ENCODE measurements around the gene ADISSP. TPM values are rescaled to one million over a fixed set of nuclear protein-coding genes. Genes with fewer than 3 reads are reported as not detected.
"Not testable (repeated sequence)": the region's sequence is repeated elsewhere in the genome, so short reads cannot be mapped to it uniquely, and the experiment has no call there.

Gene ADISSP
- total RNA-seq, 2 donors from 2014 or later, result 40.7 to 66.0 TPM

DNA sequence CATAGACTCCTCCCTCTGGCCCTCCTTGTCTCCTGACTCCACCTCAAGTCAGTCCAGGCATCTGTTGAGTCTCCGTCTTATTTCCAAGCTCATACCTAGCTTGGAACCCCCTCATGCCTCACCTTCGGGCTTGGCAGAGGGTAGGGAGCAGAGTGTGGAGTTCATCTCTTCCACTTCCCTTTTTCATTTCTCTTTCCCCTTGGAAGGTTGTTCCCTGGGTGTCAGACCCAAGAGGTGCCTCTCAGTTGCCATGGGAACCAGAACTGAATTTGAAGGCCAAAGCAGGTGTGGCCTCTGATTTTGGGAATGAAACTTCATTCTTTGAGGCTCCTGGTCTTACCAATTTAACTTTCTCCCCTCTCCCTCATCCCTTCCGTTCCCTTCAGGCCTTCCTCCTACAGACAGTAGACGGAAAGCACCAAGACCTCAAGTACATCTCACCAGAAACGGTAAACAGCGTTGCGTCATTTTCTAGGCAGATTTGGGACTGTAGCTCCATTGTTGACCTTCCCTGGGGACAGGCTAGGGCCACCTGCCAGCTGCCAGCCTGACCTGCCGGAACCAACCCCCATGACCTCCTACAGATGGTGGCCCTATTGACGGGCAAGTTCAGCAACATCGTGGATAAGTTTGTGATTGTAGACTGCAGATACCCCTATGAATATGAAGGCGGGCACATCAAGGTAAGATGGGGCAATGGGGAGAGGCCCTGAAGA lies 35.1 kb upstream of the ADISSP start:
- H3K36me3 Mint-ChIP-seq (ENCODE audit: low read depth), result peaks cover 89% of the 10 kb centered on the region

DNA sequence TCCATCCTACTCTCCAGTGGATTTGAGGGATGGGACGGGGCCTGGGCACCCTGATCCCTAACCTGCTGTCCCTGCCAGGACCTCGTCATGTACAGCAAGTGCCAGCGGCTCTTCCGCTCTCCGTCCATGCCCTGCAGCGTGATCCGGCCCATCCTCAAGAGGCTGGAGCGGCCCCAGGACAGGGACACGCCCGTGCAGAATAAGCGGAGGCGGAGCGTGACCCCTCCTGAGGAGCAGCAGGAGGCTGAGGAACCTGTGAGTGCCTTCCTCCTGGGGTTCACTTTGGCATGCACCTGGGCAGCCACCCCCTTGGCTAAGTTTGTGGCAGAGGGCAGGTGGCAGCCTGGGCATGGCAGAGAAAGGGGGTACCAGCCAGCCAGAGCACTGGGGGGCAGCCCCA lies 34.3 kb upstream of the ADISSP start:
- Mint-ChIP-seq H3K4me3 (no peak overlapping the region), H3K27ac (peak overlapping the region; percentile 98), H3K9me3 (no peaks in the 10 kb centered on the region), H3K27me3 (no peaks in the 10 kb centered on the region), H3K36me3 (ENCODE audit: low read depth) (peaks cover 98% of the 10 kb centered on the region), H3K4me1 (peaks cover 37% of the 10 kb centered on the region)
- no peak for ATAC-seq (replicated peaks)

More for the DNA sequence above, 35.1 kb upstream of the ADISSP start:
- ATAC-seq (replicated peaks), result no peak
- Mint-ChIP-seq H3K4me3 (peak overlapping the region; percentile 14), H3K27ac (peak overlapping the region; percentile 98), H3K4me1 (peaks cover 38% of the 10 kb centered on the region), H3K9me3 (no peaks in the 10 kb centered on the region), H3K27me3 (no peaks in the 10 kb centered on the region)

DNA sequence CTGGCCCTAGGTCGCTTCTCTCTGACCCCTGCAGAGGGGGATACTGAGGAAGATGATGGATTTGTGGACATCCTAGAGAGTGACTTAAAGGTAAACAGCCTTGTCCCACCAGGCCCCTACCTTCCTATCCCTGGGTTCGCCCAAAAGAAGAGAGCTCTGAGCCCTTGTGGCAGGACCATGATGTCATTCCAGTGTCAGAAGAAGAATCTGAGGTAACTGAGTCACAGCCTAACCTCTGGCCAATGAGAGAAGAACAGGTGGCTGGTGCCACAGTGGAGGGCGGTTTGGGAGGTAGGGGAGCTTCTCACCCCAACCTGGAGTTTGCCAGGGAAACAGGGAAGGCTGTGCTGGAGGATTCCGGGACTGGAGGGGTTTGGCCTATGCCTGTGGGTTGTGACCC lies 33.7 kb upstream of the ADISSP start:
- no peaks in the 10 kb centered on the region for H3K9me3 Mint-ChIP-seq
- peak overlapping the region; percentile 17 for H3K4me3 Mint-ChIP-seq
- H3K27me3 Mint-ChIP-seq, result no peaks in the 10 kb centered on the region
- peaks cover 96% of the 10 kb centered on the region for H3K36me3 Mint-ChIP-seq (ENCODE audit: low read depth)
- peak; percentile 37 for ATAC-seq (replicated peaks)
- H3K4me1 Mint-ChIP-seq, result peaks cover 37% of the 10 kb centered on the region
- H3K27ac Mint-ChIP-seq, result peak overlapping the region; percentile 98

DNA sequence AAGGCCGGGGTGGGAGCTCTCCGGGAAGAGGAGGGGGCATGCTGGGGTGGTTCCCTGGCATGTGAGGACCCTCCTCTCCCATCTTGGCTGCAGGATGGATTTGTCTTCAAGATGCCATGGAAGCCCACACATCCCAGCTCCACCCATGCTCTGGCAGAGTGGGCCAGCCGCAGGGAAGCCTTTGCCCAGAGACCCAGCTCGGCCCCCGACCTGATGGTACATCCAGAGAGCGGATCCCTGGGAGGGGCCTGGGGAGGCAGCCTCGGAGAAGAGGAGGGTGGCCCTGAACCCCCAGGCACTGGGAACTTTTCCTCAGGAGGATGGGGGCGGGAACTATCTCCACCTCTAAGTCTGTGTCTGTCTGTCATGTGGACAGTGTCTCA lies 33.3 kb upstream of the ADISSP start:
- Mint-ChIP-seq H3K36me3 (ENCODE audit: low read depth) (peaks cover 95% of the 10 kb centered on the region), H3K27me3 (no peaks in the 10 kb centered on the region), H3K4me3 (peak overlapping the region; percentile 100)

DNA sequence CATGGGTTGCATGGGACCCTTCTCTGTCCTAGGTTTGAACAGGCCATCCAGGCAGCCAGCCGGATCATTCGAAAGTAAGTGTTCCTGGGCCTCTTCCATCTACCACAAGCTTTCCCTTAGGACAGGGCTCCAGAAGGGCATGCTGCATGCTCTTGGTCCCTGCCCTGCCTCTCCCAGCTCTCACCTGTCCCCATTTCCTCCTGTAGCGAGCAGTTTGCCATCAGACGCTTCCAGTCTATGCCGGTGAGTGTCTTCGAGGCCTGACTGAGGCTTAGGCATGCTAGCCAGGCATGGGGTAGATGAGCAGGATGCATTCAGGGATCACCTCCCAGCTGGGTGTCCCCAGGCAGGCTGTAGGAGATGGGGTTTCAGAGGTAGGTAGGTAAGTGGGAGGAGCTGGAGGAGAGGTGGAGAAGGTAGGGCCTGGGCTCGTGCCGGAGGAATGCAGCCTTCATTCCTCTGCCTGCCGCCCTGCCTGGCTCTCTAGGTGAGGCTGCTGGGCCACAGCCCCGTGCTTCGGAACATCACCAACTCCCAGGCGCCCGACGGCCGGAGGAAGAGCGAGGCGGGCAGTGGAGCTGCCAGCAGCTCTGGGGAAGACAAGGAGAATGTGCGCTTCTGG lies 32.8 kb upstream of the ADISSP start:
- H3K36me3 Mint-ChIP-seq (ENCODE audit: low read depth), result peaks cover 94% of the 10 kb centered on the region
- H3K9me3 Mint-ChIP-seq, result no peaks in the 10 kb centered on the region
- no peaks in the 10 kb centered on the region for H3K27me3 Mint-ChIP-seq
- H3K4me1 Mint-ChIP-seq, result peaks cover 37% of the 10 kb centered on the region
- peak overlapping the region; percentile 98 for H3K27ac Mint-ChIP-seq
- no peak for ATAC-seq (replicated peaks)
- peak overlapping the region; percentile 100 for H3K4me3 Mint-ChIP-seq

More for the DNA sequence above, 33.3 kb upstream of the ADISSP start:
- ATAC-seq (replicated peaks), result no peak
- Mint-ChIP-seq H3K4me1 (peaks cover 37% of the 10 kb centered on the region), H3K9me3 (no peaks in the 10 kb centered on the region), H3K27ac (peak overlapping the region; percentile 98)

DNA sequence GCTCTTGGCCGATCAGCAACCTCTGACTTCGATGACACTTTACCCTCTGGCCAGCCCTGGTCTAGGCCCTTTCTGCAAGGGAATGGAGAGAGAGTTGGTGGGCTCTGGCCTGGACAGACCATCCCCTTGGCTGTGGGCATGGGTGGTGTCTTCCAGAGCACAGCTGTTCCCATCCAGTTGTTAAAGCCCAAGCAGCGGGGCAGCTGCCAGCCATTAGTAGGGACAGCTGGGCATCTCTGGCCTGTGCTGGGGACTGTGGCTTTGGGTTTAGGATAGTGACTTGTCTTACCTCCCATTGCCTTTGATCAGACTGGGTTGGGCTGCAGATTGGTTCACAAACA lies 31.3 kb upstream of the ADISSP start:
- peaks cover 37% of the 10 kb centered on the region for H3K4me1 Mint-ChIP-seq
- peak overlapping the region; percentile 100 for H3K4me3 Mint-ChIP-seq
- H3K36me3 Mint-ChIP-seq (ENCODE audit: low read depth), result peaks cover 80% of the 10 kb centered on the region
- no peaks in the 10 kb centered on the region for H3K27me3 Mint-ChIP-seq
- ATAC-seq (replicated peaks), result no peak
- peak overlapping the region; percentile 98 for H3K27ac Mint-ChIP-seq
- H3K9me3 Mint-ChIP-seq, result no peaks in the 10 kb centered on the region

DNA sequence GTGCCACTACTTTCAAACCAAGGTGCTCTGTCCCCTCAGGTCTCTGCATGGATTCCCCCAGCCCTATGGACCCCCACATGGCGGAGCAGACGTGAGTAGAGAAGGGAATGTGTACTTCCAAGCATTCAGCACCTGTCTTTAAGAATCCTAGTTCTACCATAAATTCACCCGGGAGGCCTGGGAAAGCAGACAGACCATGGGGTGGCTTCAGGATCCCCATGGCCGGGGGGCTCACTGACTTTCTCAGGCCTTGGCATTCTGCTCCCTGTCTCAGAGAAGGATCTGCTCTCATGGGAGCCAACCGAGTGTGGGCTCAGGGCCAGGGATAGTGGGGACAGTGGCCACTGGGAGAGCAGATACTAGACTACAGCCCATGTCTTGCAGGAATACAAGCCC lies 30.8 kb upstream of the ADISSP start:
- Mint-ChIP-seq H3K36me3 (ENCODE audit: low read depth) (peaks cover 74% of the 10 kb centered on the region), H3K9me3 (no peaks in the 10 kb centered on the region), H3K4me3 (peak overlapping the region; percentile 100), H3K4me1 (peaks cover 37% of the 10 kb centered on the region), H3K27me3 (no peaks in the 10 kb centered on the region), H3K27ac (peak overlapping the region; percentile 98)
- no peak for ATAC-seq (replicated peaks)

DNA sequence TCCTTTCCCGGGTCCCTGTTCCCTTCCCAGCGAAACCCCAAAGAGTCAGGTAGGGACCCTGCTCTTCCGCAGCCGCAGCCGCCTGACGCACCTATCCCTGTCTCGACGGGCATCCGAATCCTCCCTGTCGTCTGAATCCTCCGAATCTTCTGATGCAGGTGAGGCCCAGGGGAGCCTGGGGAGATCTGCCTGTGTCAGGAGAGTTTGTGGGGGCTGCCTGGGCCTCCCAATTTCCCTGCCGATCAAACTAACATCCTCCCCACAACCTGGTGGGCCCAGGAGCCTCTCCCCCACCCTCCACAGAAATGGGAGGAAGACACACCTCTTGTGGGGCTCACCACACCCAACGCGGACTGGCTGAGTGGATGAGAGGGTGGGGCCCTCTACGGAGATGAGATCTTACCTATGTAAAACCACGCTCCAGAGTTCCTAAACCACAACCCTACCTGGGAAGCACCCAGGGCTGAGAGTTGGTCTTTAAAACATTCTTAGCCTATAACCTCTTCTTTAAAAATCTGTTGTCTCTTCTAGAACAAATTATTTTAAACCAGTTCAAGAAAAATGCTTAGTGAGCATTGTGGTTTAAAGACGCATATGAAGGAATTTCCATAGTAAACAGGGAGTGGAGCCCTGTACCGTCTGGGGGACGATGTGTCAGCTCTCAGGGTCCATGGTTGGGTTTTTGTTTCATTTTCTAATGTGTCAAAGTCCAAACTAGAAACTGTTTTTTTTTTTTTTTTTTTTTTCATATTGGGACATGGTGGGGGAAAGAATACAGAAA lies 30.2 kb upstream of the ADISSP start:
- H3K4me1 Mint-ChIP-seq, result peaks cover 34% of the 10 kb centered on the region
- no peaks in the 10 kb centered on the region for H3K27me3 Mint-ChIP-seq

DNA sequence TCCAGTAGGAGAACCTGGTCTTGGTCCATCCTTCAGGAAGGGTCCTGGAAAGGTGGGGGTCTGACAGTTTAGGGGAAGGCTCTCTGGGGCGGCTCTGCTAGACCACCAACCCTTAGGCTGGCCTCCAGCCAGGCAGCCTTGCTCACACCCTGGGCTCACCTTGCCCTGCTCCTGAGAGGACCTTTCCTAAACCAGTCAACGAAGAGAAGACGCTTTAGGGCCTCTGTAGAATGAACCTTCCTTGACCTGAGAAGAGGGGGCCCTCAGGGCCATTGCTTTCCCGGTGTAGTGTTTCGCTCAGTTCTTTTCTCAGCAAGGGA lies 29.6 kb upstream of the ADISSP start:
- Mint-ChIP-seq H3K36me3 (ENCODE audit: low read depth) (peaks cover 63% of the 10 kb centered on the region), H3K27ac (peak overlapping the region; percentile 98), H3K9me3 (no peaks in the 10 kb centered on the region), H3K4me3 (peak overlapping the region; percentile 100), H3K4me1 (peaks cover 29% of the 10 kb centered on the region), H3K27me3 (no peaks in the 10 kb centered on the region)
- no peak for ATAC-seq (replicated peaks)

More for the DNA sequence above, 30.2 kb upstream of the ADISSP start:
- H3K27ac Mint-ChIP-seq, result peak overlapping the region; percentile 98
- ATAC-seq (replicated peaks), result peak; percentile 52
- H3K4me3 Mint-ChIP-seq, result peak overlapping the region; percentile 100
- peaks cover 69% of the 10 kb centered on the region for H3K36me3 Mint-ChIP-seq (ENCODE audit: low read depth)
- H3K9me3 Mint-ChIP-seq, result no peaks in the 10 kb centered on the region

DNA sequence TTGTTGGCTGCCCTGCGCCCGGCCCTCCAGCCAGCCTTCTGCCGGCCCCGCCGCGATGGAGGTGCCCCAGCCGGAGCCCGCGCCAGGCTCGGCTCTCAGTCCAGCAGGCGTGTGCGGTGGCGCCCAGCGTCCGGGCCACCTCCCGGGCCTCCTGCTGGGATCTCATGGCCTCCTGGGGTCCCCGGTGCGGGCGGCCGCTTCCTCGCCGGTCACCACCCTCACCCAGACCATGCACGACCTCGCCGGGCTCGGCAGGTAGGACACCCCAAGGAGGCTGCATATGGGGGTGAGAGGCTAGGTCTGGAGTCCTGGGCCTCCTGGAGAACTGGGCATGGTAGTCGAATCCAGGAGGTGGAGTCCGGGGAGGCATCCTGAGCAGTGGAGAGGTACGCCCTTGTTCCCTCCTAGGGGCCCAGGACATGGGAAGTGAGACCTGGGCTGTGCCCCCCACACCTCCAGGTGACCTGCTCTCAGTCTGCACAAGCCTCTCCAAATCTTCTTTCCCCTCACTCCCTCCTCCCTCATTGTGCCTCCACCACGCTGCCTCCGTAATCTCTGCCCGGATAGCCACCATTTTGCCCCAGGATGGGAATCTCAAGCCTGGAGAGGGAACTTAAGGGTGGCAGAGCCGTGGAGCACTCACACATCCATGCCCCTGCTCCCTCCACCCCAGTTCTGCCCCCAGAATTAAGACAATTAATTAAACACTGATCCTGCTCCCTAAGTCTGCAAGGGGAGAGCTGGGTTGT lies 29.1 kb upstream of the ADISSP start:
- no peaks in the 10 kb centered on the region for H3K9me3 Mint-ChIP-seq
- ATAC-seq (replicated peaks), result no peak
- H3K27me3 Mint-ChIP-seq, result no peaks in the 10 kb centered on the region
- peak overlapping the region; percentile 98 for H3K27ac Mint-ChIP-seq
- H3K4me3 Mint-ChIP-seq, result peak overlapping the region; percentile 100
- H3K36me3 Mint-ChIP-seq (ENCODE audit: low read depth), result peaks cover 57% of the 10 kb centered on the region
- peaks cover 29% of the 10 kb centered on the region for H3K4me1 Mint-ChIP-seq

DNA sequence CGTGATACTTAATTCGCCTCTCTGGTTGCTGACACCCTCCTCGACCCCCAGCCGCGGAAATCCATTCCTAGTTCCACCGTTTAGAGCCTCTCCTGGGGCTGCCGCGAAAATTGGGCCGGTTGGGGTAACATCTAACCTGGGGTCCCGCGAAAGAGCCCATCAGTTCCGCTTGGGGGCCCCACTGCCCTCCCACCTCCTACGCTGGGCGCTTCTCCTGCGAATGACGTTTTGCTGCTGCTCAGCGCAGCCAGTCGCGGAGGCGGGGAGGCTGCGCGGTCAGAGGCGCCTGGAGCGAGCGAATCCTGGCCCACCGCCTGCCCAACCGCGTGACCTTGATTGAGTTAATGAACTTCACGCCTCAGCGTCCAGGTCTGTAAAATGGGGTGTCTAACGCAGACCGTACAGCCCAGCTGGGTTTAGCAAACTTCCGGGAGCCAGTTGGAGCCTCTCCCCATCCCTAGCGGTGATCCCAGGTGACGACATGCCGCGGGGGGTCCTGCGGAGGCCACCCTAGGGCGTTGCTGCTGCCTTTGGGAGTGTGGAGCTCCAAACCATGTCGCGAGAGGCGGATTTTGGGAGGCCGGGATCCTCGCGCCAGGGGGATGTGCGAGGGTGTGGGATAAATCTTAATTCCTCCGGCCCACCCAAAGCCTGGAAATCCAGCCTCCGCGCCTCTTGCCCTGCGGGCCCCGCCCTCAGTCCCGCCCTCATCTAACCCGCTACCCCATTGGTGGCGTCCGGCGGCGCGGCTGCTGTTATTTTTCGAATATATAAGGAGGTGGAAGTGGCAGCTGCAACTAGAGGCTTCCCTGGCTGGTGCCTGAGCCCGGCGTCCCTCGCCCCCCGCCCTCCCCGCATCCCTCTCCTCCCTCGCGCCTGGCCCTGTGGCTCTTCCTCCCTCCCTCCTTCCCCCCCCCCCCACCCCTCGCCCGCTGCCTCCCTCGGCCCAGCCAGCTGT lies 28.2 kb upstream of the ADISSP start, which contains the start of gene CDC25B:
Gene CDC25B (plus strand): TSS at position 800 of the 958 bp plus-strand sequence. CDS start 222 bp downstream, outside the sequence.
- Mint-ChIP-seq H3K27ac (peak within 1 kb of the TSS; percentile 98), H3K36me3 (ENCODE audit: low read depth) (peaks cover 49% of the 10 kb centered on the region), H3K4me1 (peaks cover 24% of the 10 kb centered on the region), H3K27me3 (no peaks in the 10 kb centered on the region), H3K9me3 (no peaks in the 10 kb centered on the region), H3K4me3 (peak within 1 kb of the TSS; percentile 100)
- ATAC-seq (replicated peaks), result peak; percentile 84

DNA sequence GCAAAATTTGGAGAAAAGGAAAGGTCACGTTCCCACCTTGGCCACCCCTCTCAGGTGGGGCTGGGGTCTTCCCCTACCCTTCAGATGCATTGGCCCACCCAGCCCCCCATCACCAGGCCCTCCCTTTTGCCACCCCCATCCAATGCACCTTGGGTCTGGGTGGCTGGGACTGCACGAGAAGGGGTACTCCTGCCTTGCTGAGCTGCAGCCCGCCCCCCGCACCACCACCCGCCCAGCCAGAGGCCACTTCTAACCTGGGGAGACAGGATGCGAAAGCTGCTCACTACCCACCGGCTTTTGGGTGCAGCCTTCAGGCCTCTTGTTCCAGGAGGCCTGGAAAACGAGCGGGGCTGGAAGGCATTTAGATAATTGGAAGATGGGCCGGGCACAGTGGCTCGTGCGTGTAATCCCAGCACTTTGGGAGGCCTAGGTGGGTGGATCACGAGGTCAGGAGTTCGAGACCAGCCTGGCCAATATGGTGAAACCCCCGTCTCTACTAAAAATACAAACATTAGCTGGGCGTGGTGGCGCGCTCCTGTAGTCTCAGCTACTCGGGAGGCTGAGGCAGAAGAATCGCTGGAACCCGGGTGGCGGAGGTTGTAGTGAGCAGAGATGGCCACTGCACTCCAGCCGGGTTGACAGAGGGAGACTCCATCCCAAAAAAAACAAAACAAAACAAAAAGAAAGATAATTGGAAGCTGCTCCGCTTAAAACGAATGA lies 27.3 kb upstream of the ADISSP start:
- H3K27me3 Mint-ChIP-seq, result no peaks in the 10 kb centered on the region
- peak overlapping the region; percentile 97 for H3K27ac Mint-ChIP-seq
- H3K36me3 Mint-ChIP-seq (ENCODE audit: low read depth), result peaks cover 40% of the 10 kb centered on the region
- ATAC-seq (replicated peaks), result no peak
- H3K9me3 Mint-ChIP-seq, result no peaks in the 10 kb centered on the region
- peak overlapping the region; percentile 100 for H3K4me3 Mint-ChIP-seq
- peaks cover 18% of the 10 kb centered on the region for H3K4me1 Mint-ChIP-seq

DNA sequence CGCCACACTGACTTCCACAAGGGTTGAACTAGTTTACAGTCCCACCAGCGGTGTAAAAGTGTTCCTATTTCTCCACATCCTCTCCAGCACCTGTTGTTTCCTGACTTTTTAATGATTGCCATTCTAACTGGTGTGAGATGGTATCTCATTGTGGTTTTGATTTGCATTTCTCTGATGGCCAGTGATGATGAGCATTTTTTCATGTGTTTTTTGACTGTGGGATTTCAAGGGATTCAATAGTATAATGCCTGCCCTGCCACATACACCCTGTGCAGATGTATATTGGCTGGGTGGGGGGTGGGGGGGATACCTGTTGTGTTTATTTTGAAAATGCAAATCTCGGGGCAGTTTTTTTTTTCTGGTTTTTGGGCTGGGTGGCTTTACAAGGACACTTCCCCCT lies 26.6 kb upstream of the ADISSP start:
- H3K27ac Mint-ChIP-seq; ATAC-seq (replicated peaks); H3K27me3 Mint-ChIP-seq; H3K9me3 Mint-ChIP-seq; H3K4me3 Mint-ChIP-seq: not testable (repeated sequence)
- H3K4me1 Mint-ChIP-seq, result peaks cover 15% of the 10 kb centered on the region
- peaks cover 35% of the 10 kb centered on the region for H3K36me3 Mint-ChIP-seq (ENCODE audit: low read depth)
